Ishikawa (cell line): ENCODE measurements around the gene GREB1L.

Experiments
- CREB1 ChIP-seq: IDR thresholded peaks from 2 replicates; pipeline ENCODE4 v1.6.1; 2012; ENCODE audit warnings: low read depth
- MAX ChIP-seq: IDR thresholded peaks from 2 replicates; pipeline ENCODE4 v1.6.1; 2012
- TAF1 ChIP-seq: IDR thresholded peaks from 2 replicates; pipeline ENCODE4 v1.6.1; 2012; ENCODE audit warnings: low read depth, mild to moderate bottlenecking
- YY1 ChIP-seq: IDR thresholded peaks from 2 replicates; pipeline ENCODE4 v1.6.1; 2012; ENCODE audit warnings: low read depth

- TF ChIP-seq YY1: no peak
- TF ChIP-seq MAX: no peak
- TF ChIP-seq CREB1: no peak
- no peak for TF ChIP-seq TAF1
Observed at GRCh38 chr18:21550510-21550970, 308.5 kb downstream of the GREB1L start.
